Neural cell (in vitro differentiated cells): ENCODE data around the gene FERMT3. TPM values are rescaled to one million over a fixed set of nuclear protein-coding genes. Genes with fewer than 3 reads are reported as not detected.
A peak's percentile ranks its signal among the peaks of the same experiment; 100 is the strongest.

Experiments used
- H2AFZ ChIP-seq: fragments of 200-600, 300-800 bp; sonication (generic), shearing (Covaris generic); 2 replicates; pipeline ENCODE4 v1.6.0; 2014; ENCODE audit warnings: low read depth, mild to moderate bottlenecking, antibody characterized with exemption, low read length, moderate library complexity
- H3F3A ChIP-seq: fragments of 200-600 bp; shearing (Covaris generic); 2 replicates; pipeline ENCODE4 v1.6.1; 2016; ENCODE audit warnings: mild to moderate bottlenecking, moderate library complexity, mixed read lengths, antibody characterized with exemption, low read length; ENCODE audit not compliant: insufficient read depth, poor library complexity, severe bottlenecking
- H3K27ac ChIP-seq: fragments of 200-600, 300-800 bp; sonication (generic), shearing (Covaris generic); 2 replicates; pipeline ENCODE4 v1.5.1; 2014; ENCODE audit warnings: mild to moderate bottlenecking, low read length, moderate library complexity
- H3K27me3 ChIP-seq: fragments of 300-800, 200-600 bp; sonication (generic), shearing (Covaris generic); 2 replicates; pipeline ENCODE4 v1.6.0; 2014; ENCODE audit warnings: mild to moderate bottlenecking, low read depth, low read length, moderate library complexity; ENCODE audit not compliant: insufficient read depth
- H3K36me3 ChIP-seq: fragments of 300-800, 200-600 bp; sonication (generic), shearing (Covaris generic); 2 replicates; pipeline ENCODE4 v1.5.1; 2014; ENCODE audit warnings: mild to moderate bottlenecking, antibody characterized with exemption, low read length, moderate library complexity; ENCODE audit not compliant: insufficient read depth
- H3K4me2 ChIP-seq: fragments of 300-800, 200-600 bp; sonication (generic), shearing (Covaris generic); 2 replicates; pipeline ENCODE4 v1.6.0; 2014; ENCODE audit warnings: mild to moderate bottlenecking, low read length
- H3K4me3 ChIP-seq: fragments of 300-800, 200-600 bp; sonication (generic), shearing (Covaris generic); 2 replicates; pipeline ENCODE4 v1.5.1; 2014; ENCODE audit warnings: mild to moderate bottlenecking, low read length, moderate library complexity
- H3K79me2 ChIP-seq: fragments of 200-600 bp; shearing (Covaris generic); replicated peaks from 2 replicates; pipeline ENCODE4 v1.6.0; 2014; ENCODE audit warnings: mild to moderate bottlenecking, low read length, moderate library complexity; ENCODE audit not compliant: insufficient read depth
- H3K9ac ChIP-seq: fragments of 300-800, 200-600 bp; sonication (generic), shearing (Covaris generic); 2 replicates; pipeline ENCODE4 v1.6.1; 2016; ENCODE audit warnings: mild to moderate bottlenecking, low read length, mixed read lengths
- H3K9me2 ChIP-seq: fragments of 200-600 bp; shearing (Covaris generic); 2 replicates; pipeline ENCODE4 v1.6.1; 2016; ENCODE audit warnings: mild to moderate bottlenecking, low read length, mixed read lengths; ENCODE audit not compliant: insufficient read depth
- H3K9me3 ChIP-seq: fragments of 200-600, 300-800 bp; sonication (generic), shearing (Covaris generic); 2 replicates; pipeline ENCODE4 v1.6.1; 2016; ENCODE audit warnings: mild to moderate bottlenecking, mixed run types, low read length, moderate library complexity, mixed read lengths
- H4K20me1 ChIP-seq: fragments of 200-600 bp; shearing (Covaris generic); 2 replicates; pipeline ENCODE4 v1.6.1; 2016; ENCODE audit warnings: mild to moderate bottlenecking, mixed run types; ENCODE audit not compliant: insufficient read depth
- EP300 ChIP-seq: fragments of 450-650 bp; conservative IDR thresholded peaks from 2 replicates; pipeline ENCODE4 v1.6.1; 2014; ENCODE audit warnings: antibody characterized with exemption, mild to moderate bottlenecking, moderate library complexity; ENCODE audit not compliant: poor library complexity, severe bottlenecking
- EZH2 ChIP-seq: fragments of 200-600, 300-800 bp; shearing (Covaris generic), sonication (generic); IDR thresholded peaks from 2 replicates; pipeline ENCODE4 v1.6.1; 2014; ENCODE audit warnings: antibody characterized with exemption, low read length, borderline replicate concordance, mild to moderate bottlenecking; ENCODE audit not compliant: insufficient read depth, poor library complexity, severe bottlenecking
- MXI1 ChIP-seq: fragments of 450-650 bp; conservative IDR thresholded peaks from 2 replicates; pipeline ENCODE4 v1.6.1; 2014; ENCODE audit warnings: antibody characterized with exemption, mild to moderate bottlenecking; ENCODE audit not compliant: poor library complexity, severe bottlenecking
- POLR2AphosphoS5 ChIP-seq: IDR thresholded peaks from 2 replicates; pipeline ENCODE4 v1.6.1; 2012
- RAD21 ChIP-seq: fragments of 450-650 bp; conservative IDR thresholded peaks from 2 replicates; pipeline ENCODE4 v1.6.1; 2014; ENCODE audit warnings: antibody characterized with exemption, mild to moderate bottlenecking, moderate library complexity
- SMC3 ChIP-seq: fragments of 450-650 bp; conservative IDR thresholded peaks from 2 replicates; pipeline ENCODE4 v1.6.1; 2014; ENCODE audit warnings: antibody characterized with exemption, mild to moderate bottlenecking, moderate library complexity; ENCODE audit not compliant: poor library complexity
- TAF1 ChIP-seq: IDR thresholded peaks from 2 replicates; pipeline ENCODE4 v1.6.1; 2012; ENCODE audit warnings: low read depth
- polyA plus RNA-seq: library from polyadenylated mRNA; depleted of rRNA; stranded (reverse); fragments of >200 nt; gene quantifications from 2 replicates; pipeline ENCODE4 v1.2.3, GENCODE V29; 2014
- TF ChIP-seq, protein P1 (sequence below): fragments of 450-650 bp; IDR thresholded peaks from 2 replicates; pipeline ENCODE4 v1.5.1; 2014; ENCODE audit warnings: antibody characterized with exemption, mild to moderate bottlenecking, moderate library complexity; ENCODE audit not compliant: poor library complexity, severe bottlenecking
- TF ChIP-seq, protein P2 (sequence below): IDR thresholded peaks from 2 replicates; pipeline ENCODE4 v1.6.1; 2012; ENCODE audit warnings: borderline replicate concordance

FERMT3 gene
- polyA plus RNA-seq, 1 donor from 2014 or later, result 0.89 TPM

DNA sequence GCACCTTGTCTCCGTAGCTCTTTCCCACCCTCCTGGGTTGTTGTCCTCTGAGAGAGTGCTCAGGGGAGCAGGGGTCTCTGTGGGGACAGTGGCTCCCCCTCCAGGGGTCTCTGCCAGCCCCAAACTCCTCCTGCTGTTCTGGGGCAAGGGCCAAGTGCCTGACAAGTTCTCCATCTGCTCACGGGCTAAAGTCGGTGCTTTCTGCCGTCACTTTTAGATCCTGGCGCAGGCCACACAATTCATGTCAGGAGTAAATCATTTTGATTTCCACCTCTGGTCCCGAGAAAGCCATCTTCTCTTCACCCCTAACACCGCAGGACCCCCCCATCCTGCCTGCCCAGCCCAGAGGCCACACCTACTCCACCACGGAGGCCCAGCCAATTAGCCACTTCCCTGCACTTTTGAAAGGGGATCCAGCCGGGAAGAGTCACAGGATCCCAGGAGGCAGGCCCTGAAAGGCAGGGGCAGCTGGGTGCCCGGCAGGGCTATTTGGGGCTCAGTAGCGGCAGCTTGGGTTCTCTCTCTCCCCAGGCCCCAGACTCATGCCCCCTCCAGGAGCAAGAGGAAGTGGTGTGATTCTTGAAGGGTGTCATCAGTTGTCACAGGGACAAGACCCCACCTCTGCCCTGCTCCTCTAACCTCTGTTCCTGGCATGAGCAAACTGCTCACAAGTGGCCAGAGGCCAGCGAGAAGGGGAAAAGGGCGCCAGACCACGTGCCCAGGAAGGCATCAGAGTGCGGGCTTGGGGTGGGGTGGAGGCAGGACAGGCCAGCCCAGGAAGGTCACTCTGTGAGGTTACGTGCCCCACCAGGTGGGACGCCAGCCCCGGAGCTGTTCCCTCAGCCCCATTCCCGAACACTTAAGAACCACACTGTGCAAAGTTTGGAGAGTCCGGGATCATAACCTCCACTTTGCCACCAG, 41.9 kb upstream of the FERMT3 start:
- Histone ChIP-seq H4K20me1 (no peaks in the 10 kb centered on the region), H3K4me3 (peak overlapping the region; percentile 84), H3K9me2 (no peaks in the 10 kb centered on the region), H3K9me3 (no peaks in the 10 kb centered on the region), H3F3A (no peaks in the 10 kb centered on the region), H3K4me2 (no peak overlapping the region), H3K9ac (no peak overlapping the region), H3K36me3 (no peaks in the 10 kb centered on the region), H2AFZ (no peak overlapping the region), H3K27me3 (no peaks in the 10 kb centered on the region), H3K27ac (no peak overlapping the region), H3K79me2 (no peaks in the 10 kb centered on the region)
- TF ChIP-seq EP300 (no peak), EZH2 (no peak), MXI1 (no peak), TAF1 (no peak), POLR2AphosphoS5 (no peak), RAD21 (no peak), SMC3 (no peak)
- TF ChIP-seq, protein P1, sequence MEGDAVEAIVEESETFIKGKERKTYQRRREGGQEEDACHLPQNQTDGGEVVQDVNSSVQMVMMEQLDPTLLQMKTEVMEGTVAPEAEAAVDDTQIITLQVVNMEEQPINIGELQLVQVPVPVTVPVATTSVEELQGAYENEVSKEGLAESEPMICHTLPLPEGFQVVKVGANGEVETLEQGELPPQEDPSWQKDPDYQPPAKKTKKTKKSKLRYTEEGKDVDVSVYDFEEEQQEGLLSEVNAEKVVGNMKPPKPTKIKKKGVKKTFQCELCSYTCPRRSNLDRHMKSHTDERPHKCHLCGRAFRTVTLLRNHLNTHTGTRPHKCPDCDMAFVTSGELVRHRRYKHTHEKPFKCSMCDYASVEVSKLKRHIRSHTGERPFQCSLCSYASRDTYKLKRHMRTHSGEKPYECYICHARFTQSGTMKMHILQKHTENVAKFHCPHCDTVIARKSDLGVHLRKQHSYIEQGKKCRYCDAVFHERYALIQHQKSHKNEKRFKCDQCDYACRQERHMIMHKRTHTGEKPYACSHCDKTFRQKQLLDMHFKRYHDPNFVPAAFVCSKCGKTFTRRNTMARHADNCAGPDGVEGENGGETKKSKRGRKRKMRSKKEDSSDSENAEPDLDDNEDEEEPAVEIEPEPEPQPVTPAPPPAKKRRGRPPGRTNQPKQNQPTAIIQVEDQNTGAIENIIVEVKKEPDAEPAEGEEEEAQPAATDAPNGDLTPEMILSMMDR, result no peak
- TF ChIP-seq, protein P2, sequence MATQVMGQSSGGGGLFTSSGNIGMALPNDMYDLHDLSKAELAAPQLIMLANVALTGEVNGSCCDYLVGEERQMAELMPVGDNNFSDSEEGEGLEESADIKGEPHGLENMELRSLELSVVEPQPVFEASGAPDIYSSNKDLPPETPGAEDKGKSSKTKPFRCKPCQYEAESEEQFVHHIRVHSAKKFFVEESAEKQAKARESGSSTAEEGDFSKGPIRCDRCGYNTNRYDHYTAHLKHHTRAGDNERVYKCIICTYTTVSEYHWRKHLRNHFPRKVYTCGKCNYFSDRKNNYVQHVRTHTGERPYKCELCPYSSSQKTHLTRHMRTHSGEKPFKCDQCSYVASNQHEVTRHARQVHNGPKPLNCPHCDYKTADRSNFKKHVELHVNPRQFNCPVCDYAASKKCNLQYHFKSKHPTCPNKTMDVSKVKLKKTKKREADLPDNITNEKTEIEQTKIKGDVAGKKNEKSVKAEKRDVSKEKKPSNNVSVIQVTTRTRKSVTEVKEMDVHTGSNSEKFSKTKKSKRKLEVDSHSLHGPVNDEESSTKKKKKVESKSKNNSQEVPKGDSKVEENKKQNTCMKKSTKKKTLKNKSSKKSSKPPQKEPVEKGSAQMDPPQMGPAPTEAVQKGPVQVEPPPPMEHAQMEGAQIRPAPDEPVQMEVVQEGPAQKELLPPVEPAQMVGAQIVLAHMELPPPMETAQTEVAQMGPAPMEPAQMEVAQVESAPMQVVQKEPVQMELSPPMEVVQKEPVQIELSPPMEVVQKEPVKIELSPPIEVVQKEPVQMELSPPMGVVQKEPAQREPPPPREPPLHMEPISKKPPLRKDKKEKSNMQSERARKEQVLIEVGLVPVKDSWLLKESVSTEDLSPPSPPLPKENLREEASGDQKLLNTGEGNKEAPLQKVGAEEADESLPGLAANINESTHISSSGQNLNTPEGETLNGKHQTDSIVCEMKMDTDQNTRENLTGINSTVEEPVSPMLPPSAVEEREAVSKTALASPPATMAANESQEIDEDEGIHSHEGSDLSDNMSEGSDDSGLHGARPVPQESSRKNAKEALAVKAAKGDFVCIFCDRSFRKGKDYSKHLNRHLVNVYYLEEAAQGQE, result no peak

DNA sequence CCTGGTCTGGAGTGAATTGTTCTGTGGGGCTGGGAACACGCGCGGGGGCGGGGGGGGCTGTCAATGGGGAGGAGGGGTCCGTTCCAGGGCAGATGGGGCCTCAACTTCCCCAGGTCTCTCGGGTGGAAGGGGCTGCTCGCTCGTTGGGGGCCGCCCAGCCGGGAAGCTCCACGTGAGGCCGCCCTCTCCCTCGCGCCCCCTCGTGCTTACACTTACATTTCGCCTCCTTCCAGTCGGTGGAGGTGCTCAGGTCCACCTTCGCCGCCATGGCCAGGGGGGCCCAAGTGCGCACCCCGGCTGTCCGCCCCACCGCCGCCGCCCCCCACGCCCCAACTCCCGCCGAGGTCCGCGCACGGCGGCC, 41.1 kb upstream of the FERMT3 start:
- H3K79me2 ChIP-seq, result no peaks in the 10 kb centered on the region
- H3K9ac ChIP-seq, result peak overlapping the region; percentile 56
- no peaks in the 10 kb centered on the region for H3K9me2 ChIP-seq
- TF ChIP-seq, protein P1, result no peak
- TF ChIP-seq EP300 (no peak), TAF1 (no peak), RAD21 (no peak), POLR2AphosphoS5 (no peak), MXI1 (no peak), SMC3 (no peak), EZH2 (no peak)
- TF ChIP-seq, protein P2, result no peak
- H3K36me3 ChIP-seq, result no peaks in the 10 kb centered on the region
- H3K4me2 ChIP-seq, result no peak overlapping the region
- no peaks in the 10 kb centered on the region for H4K20me1 ChIP-seq
- no peaks in the 10 kb centered on the region for H3K9me3 ChIP-seq
- H3F3A ChIP-seq, result no peaks in the 10 kb centered on the region
- peak overlapping the region; percentile 84 for H3K4me3 ChIP-seq
- H2AFZ ChIP-seq, result no peak overlapping the region
- H3K27ac ChIP-seq, result no peak overlapping the region
- no peaks in the 10 kb centered on the region for H3K27me3 ChIP-seq
